Measurements from ENCODE around the gene GASK1B.
A peak's percentile ranks its signal among the peaks of the same experiment; 100 is the strongest.

Gene GASK1B
- total RNA-seq, result 0 to 0.12 (median 0) reads per million in 9 experiments

DNA sequence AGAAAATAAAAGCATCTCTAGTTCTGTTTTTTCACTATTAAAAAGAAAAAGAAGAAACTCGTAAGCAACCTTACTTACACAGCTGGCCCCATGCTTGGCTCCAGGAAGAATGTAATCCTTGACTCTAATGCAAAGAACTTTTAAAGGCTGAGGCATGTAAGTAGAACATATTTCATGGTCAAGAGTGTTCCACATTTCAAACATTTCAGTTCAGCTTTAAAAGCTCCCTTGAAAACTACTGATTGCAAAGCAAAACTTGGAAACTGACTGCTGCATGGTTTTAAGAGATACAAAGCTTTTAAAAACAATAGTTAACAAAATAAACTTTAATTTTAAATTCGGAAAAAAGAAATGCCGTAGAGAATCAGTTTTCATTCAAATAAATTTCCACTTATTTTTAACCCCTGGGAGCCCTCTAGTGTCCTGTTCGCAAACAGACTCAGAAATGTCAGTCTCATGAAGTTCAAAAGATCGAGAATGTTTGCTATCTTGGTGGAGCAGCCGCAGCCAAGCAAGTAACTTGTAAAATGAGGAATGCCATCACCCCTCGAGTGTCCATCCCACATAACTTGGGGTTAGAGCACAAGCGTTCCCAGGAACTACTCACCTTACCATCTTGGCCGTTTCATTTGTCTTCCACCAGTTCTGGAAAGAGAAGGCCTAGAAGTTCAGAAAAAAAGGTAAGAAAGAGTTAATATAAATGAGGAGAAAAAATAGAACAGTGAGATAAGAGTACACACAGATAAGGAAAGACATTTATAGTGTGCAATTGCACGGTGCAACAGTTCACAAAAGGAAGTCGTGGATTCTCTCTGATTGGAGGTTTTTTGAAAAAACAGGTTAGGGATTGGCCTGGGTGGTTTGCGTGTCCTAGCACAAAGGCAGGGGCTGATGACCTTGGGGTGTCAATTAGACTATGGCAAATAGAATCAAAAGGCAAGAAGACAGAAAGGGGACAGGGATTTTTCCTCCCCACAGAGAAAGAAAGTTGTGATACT is at the start of gene GASK1B:
TSS of gene GASK1B (minus strand) at position 765 of the 998 bp plus-strand sequence. CDS start 1,650 bp downstream, outside the sequence.
- Mint-ChIP-seq H3K27ac (no peak within 1 kb of the TSS), H3K36me3 (ENCODE audit: insufficient read depth) (no peaks in the 10 kb centered on the region), H3K9me3 (no peaks in the 10 kb centered on the region), H3K27me3 (peaks cover 5 to 9% of the 10 kb centered on the region in 2 donors), H3K4me3 (no peak within 1 kb of the TSS), H3K4me1 (ENCODE audit: low read depth in 2 of 2) (no peaks in the 10 kb centered on the region)
- ATAC-seq (replicated peaks), result no peak
- no peak for DNase-seq

DNA sequence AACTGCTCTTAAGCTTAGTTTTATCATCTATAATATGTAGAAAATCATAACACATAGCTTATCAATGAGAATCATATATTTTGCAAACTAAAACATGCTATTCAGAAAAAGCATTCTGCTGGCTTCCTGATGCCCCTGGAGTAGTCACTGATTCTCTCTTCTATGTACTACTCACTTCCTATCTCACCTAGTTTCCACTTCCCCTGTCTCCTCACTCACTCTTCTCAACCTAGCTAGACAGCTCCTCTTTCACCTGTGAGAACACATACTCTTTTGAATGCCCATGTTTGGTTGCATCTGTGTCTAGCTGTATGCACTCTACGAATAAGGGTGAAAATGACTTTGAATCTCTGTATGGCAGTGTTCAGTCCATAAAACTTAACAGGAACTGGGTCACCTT is 46.8 kb upstream of the GASK1B start:
- ATAC-seq (replicated peaks), result no peak
- DNase-seq, result no peak
- no peaks in the 10 kb centered on the region for H3K27me3 Mint-ChIP-seq
- H3K4me3 Mint-ChIP-seq, result no peak overlapping the region
- no peak overlapping the region for H3K27ac Mint-ChIP-seq
- no peaks in the 10 kb centered on the region for H3K36me3 Mint-ChIP-seq (ENCODE audit: insufficient read depth)
- H3K9me3 Mint-ChIP-seq, result no peaks in the 10 kb centered on the region
- H3K4me1 Mint-ChIP-seq (ENCODE audit: low read depth in 2 of 2), result no peaks in the 10 kb centered on the region

- H3K36me3 Mint-ChIP-seq (ENCODE audit: insufficient read depth), result no peaks in the 10 kb centered on the region
- no peaks in the 10 kb centered on the region for H3K4me1 Mint-ChIP-seq (ENCODE audit: low read depth in 2 of 2)
These were observed 44.9 kb upstream of the GASK1B start for GRCh38 chr4:158217763-158218162.

DNA sequence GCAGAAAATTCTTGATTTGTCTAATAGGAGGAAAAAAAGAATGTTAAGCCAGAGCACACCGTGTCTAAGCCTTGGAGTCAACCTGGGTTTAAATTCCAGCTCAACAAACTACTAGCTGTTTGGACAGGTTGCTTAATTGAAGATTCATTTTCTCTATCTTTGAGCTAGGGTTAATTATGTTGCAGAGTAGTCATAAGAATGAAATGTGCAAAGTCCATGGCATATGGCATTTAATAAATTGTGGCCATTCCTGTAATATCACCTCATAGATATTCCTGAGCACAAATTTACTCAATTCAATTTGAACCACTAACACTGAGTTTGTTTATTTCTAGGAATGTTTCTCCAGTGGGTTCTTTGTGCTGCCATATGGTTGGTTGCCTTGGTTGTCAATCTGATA is 42.0 kb upstream of the GASK1B start:
- Mint-ChIP-seq H3K9me3 (peaks cover 0 to 2% of the 10 kb centered on the region in 2 donors), H3K27ac (no peak overlapping the region), H3K36me3 (ENCODE audit: insufficient read depth) (no peaks in the 10 kb centered on the region), H3K4me1 (ENCODE audit: low read depth in 2 of 2) (no peaks in the 10 kb centered on the region), H3K27me3 (peaks cover 0 to 10% of the 10 kb centered on the region in 2 donors), H3K4me3 (no peak overlapping the region)
- no peak for ATAC-seq (replicated peaks)
- DNase-seq, result no peak

More at GRCh38 chr4:158217763-158218162, 44.9 kb upstream of the GASK1B start:
- no peak overlapping the region for H3K4me3 Mint-ChIP-seq
- H3K27me3 Mint-ChIP-seq, result no peaks in the 10 kb centered on the region
- ATAC-seq (replicated peaks) (no peak), DNase-seq (no peak)
- H3K9me3 Mint-ChIP-seq, result peaks cover 0 to 2% of the 10 kb centered on the region in 2 donors
- no peak overlapping the region for H3K27ac Mint-ChIP-seq

DNA sequence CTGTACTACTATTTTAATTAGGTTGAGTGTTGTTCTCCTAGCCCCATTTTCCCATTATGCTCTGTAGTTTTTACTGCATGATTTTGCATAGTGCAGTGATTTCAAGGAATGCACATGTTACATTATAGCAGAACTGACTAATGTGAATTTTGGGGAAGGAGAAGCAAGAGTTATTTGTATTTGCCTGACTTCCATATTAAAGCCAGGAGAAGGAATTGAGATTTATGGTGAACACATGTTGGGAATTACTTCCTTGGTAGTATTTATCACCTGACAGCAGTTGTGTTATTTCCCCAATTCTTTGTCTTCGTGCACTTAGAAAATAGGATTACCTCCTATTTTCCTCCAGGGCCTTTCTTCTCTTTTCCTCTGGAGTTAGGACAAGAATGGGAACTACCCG is 40.6 kb upstream of the GASK1B start:
- H3K4me3 Mint-ChIP-seq, result no peak overlapping the region
- DNase-seq (no peak), ATAC-seq (replicated peaks) (no peak)
- H3K36me3 Mint-ChIP-seq (ENCODE audit: insufficient read depth), result no peaks in the 10 kb centered on the region
- peaks cover 0 to 2% of the 10 kb centered on the region in 2 donors for H3K9me3 Mint-ChIP-seq
- H3K27me3 Mint-ChIP-seq, result peaks cover 0 to 10% of the 10 kb centered on the region in 2 donors
- no peak overlapping the region for H3K27ac Mint-ChIP-seq
- H3K4me1 Mint-ChIP-seq (ENCODE audit: low read depth in 2 of 2), result no peaks in the 10 kb centered on the region

GRCh38 chr4:158211222-158211621 is 38.4 kb upstream of the GASK1B start:
- peaks cover 0 to 10% of the 10 kb centered on the region in 2 donors for H3K27me3 Mint-ChIP-seq
- ATAC-seq (replicated peaks), result no peak
- DNase-seq, result no peak
- no peak overlapping the region for H3K4me3 Mint-ChIP-seq
- no peaks in the 10 kb centered on the region for H3K36me3 Mint-ChIP-seq (ENCODE audit: insufficient read depth)
- no peaks in the 10 kb centered on the region for H3K4me1 Mint-ChIP-seq (ENCODE audit: low read depth in 2 of 2)
- peaks cover 0 to 4% of the 10 kb centered on the region in 2 donors for H3K9me3 Mint-ChIP-seq
- no peak overlapping the region for H3K27ac Mint-ChIP-seq

GRCh38 chr4:158209825-158210807 is 37.3 kb upstream of the GASK1B start, which contains the start of gene TMEM144:
Gene TMEM144 (plus strand): TSS chr4:158210486. CDS start chr4:158212668, 2,182 bp downstream.
- Mint-ChIP-seq H3K36me3 (ENCODE audit: insufficient read depth) (no peaks in the 10 kb centered on the region), H3K27me3 (peaks cover 0 to 10% of the 10 kb centered on the region in 2 donors), H3K27ac (no peak within 1 kb of the TSS), H3K4me1 (ENCODE audit: low read depth in 2 of 2) (no peaks in the 10 kb centered on the region), H3K9me3 (peaks cover 0 to 4% of the 10 kb centered on the region in 2 donors), H3K4me3 (peak within 1 kb of the TSS in 1 of 2 donors; percentile 58)
- ATAC-seq (replicated peaks) (peak; percentile 46), DNase-seq (no peak)

DNA sequence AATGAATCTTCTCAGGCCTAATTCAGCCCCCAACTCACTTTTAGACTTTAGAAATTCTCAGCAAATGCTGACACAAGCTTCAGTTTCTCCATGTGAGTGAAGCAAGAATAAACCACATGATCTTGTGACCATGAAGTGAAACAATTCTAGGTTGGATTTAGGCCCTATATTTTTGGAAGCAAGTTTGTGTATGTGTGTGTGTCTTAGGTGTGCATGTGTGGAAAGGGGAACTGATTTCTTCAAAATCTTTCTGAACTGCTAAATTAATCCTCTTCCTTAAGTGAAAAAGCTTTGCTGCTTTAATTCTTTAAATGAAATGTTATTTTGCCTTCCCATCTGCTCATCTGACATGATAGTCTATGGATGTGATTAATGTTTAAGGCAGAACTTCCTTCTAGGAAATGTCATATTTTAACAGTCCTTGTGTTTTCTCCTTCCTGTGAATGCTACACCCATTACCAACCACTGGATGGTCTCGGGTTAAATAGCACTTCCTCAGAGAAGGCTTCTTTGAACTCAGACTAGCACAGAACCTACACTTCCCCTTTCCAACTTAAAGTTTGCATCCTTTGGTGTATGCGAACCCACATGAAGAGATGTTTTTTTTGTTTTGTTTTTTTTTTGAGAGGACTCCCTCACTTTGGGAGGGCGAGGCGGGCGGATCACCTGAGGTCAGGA is 36.3 kb upstream of the GASK1B start:
- Mint-ChIP-seq H3K4me3 (peak overlapping the region in 1 of 2 donors; percentile 8), H3K9me3 (peaks cover 0 to 4% of the 10 kb centered on the region in 2 donors), H3K4me1 (ENCODE audit: low read depth in 2 of 2) (no peaks in the 10 kb centered on the region), H3K27ac (no peak overlapping the region), H3K36me3 (ENCODE audit: insufficient read depth) (no peaks in the 10 kb centered on the region), H3K27me3 (peaks cover 0 to 10% of the 10 kb centered on the region in 2 donors)
- ATAC-seq (replicated peaks), result no peak
- no peak for DNase-seq

DNA sequence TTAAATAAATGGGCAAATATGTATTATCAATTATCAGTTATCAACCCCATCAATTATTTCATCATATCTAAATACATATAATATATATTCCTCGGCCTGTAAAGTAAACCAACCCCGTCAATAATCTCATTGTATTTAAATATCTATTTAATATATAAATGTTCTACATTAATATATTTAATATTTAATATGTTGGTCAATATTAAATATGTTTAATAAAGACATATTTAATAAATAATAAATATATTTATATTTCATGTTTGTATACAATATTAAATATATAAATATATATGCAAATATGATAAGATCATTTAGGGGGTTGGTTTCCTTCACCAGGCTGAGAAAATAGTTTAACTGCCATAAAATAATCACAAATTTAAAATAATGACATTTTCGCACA is 31.1 kb upstream of the GASK1B start:
- Mint-ChIP-seq H3K27me3 (no peaks in the 10 kb centered on the region), H3K4me3 (no peak overlapping the region), H3K27ac (no peak overlapping the region), H3K9me3 (peaks cover 0 to 10% of the 10 kb centered on the region in 2 donors), H3K36me3 (ENCODE audit: insufficient read depth) (no peaks in the 10 kb centered on the region), H3K4me1 (ENCODE audit: low read depth in 2 of 2) (no peaks in the 10 kb centered on the region)
- no peak for ATAC-seq (replicated peaks)
- no peak for DNase-seq

DNA sequence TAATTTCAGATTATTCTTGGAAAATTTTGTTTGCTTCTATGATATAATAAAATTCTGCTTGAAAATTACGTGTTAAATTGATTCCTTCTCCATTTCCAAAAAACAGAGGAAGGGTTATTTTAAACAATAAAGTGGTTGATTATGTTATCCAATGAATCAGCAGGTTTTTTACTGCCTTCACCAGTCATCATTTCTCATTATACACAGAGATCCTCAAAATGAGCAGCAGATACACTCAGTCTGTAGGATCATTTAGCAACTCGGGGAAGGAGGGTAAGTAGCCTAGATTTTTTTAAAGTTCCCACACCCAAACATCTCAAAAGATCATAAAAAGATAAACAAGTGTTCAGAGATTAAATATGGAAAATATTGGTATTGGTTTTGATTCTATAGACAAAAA is 30.6 kb upstream of the GASK1B start:
- Mint-ChIP-seq H3K36me3 (ENCODE audit: insufficient read depth) (no peaks in the 10 kb centered on the region), H3K4me3 (no peak overlapping the region), H3K4me1 (ENCODE audit: low read depth in 2 of 2) (no peaks in the 10 kb centered on the region), H3K27ac (no peak overlapping the region), H3K9me3 (peaks cover 0 to 10% of the 10 kb centered on the region in 2 donors), H3K27me3 (no peaks in the 10 kb centered on the region)
- DNase-seq (no peak), ATAC-seq (replicated peaks) (no peak)

GRCh38 chr4:158202481-158202880 is 29.7 kb upstream of the GASK1B start:
- Mint-ChIP-seq H3K4me1 (ENCODE audit: low read depth in 2 of 2) (no peaks in the 10 kb centered on the region), H3K36me3 (ENCODE audit: insufficient read depth) (no peaks in the 10 kb centered on the region), H3K27me3 (no peaks in the 10 kb centered on the region), H3K9me3 (peaks cover 0 to 10% of the 10 kb centered on the region in 2 donors), H3K27ac (no peak overlapping the region), H3K4me3 (no peak overlapping the region)
- ATAC-seq (replicated peaks) (no peak), DNase-seq (no peak)

DNA sequence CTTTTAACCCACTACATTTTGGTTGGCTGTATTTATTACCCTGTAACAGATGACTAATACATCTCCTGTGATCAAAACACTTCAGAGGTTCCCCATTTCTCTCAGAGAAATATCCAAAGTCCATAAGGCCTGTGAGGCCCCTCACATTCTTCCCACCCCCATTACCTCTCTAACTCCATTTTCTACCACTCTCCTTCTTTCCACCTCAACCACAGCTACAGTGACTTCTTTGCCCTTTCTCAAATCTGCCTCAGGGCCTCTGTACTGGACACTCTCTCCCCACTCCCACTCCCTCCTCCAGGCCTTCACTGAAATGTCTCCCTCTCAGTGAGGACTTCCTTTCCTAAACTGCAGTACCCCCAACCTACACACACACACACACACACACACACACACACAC is 29.1 kb upstream of the GASK1B start:
- H3K4me1 Mint-ChIP-seq (ENCODE audit: low read depth in 2 of 2), result no peaks in the 10 kb centered on the region
- no peak overlapping the region for H3K27ac Mint-ChIP-seq
- H3K27me3 Mint-ChIP-seq, result no peaks in the 10 kb centered on the region
- DNase-seq (no peak), ATAC-seq (replicated peaks) (no peak)
- peaks cover 0 to 7% of the 10 kb centered on the region in 2 donors for H3K9me3 Mint-ChIP-seq
- no peaks in the 10 kb centered on the region for H3K36me3 Mint-ChIP-seq (ENCODE audit: insufficient read depth)
- H3K4me3 Mint-ChIP-seq, result no peak overlapping the region

DNA sequence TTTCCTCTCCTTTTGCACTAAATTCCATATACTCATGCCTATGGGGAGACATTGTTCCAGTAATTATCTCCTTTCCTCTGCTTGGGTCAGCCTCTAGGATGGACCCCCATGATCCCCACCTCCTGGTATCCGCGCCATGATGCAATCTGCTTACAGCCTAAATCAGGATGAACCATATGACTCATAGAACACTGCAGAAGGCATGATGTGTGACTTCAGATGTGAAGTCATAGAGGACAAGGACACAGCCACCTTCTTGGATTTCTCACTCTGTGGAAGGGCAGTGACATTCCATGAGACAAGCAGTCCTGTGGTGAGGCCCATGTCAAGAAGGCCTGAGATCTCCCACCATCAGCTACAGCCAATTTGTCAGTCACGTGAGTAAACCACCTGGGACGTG is 28.5 kb upstream of the GASK1B start:
- H3K9me3 Mint-ChIP-seq, result peaks cover 0 to 7% of the 10 kb centered on the region in 2 donors
- no peaks in the 10 kb centered on the region for H3K4me1 Mint-ChIP-seq (ENCODE audit: low read depth in 2 of 2)
- no peaks in the 10 kb centered on the region for H3K36me3 Mint-ChIP-seq (ENCODE audit: insufficient read depth)
- no peak overlapping the region for H3K4me3 Mint-ChIP-seq
- H3K27ac Mint-ChIP-seq, result no peak overlapping the region
- ATAC-seq (replicated peaks) (no peak), DNase-seq (no peak)
- H3K27me3 Mint-ChIP-seq, result no peaks in the 10 kb centered on the region
